Stimulated activated CD4-positive, alpha-beta T cell treated with anti-CD3 and anti-CD28 coated beads, Interleukin-4, amount 100 ng/mL, for 4 hours (primary cell): ENCODE data around the gene L3HYPDH.

Experiments used
- DNase-seq, 2 experiments: peaks; one replicate each; pipeline ENCODE4 v3.0.0-alpha.2; 2020

L3HYPDH gene

GRCh38 chr14:59483819-59484638, at the start of gene L3HYPDH, which contains the start of gene JKAMP:
Gene L3HYPDH, minus strand, starts transcription at chr14:59484408. Its CDS starts 92 bp downstream, at chr14:59484316.
Gene JKAMP, plus strand, starts transcription at chr14:59484517. Its CDS starts 73 bp downstream, at chr14:59484590.
- peak; percentile 97 to 98 for DNase-seq

DNA sequence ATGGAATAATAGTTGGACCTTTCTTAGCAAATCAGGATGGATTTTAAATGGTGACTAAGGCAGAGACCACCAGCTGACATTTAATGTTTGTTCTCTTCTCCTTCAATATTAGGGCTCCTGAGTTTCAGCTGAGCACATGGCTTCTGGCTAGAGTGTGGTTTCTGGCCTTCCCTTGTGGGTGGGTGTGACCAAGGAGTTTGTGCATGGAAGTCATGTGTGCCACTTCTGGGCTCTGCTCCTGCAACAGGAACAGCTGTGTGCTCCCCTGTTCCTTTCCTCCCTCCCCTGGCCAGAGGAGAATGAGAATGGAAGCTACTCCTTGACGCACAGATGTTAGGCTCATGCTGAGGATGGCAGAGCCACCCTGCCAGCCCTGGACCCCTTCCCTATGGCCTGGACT, 48.2 kb upstream of the L3HYPDH start:
- no peak for DNase-seq

- no peak for DNase-seq
These were observed 46.1 kb upstream of the L3HYPDH start for GRCh38 chr14:59530349-59530748.

DNA sequence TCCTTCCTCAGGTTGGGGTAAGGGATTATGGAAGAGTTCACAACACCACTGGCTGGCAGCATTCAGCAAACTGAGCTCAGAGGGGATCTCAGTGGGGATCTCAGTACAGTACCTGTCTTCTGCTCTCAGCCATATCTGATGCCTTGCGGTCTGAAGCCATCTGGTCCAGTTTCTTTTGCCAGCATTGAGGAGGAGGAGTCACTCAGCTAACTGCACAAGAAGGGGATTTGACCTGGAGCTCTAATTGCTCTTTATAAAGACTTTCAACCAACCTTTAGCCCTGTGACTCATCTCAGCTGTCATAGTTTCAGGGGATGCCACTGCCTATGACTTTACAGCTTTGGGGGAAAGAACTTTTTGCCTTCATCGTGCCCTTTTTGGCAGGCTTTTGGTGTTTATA, 45.0 kb upstream of the L3HYPDH start:
- DNase-seq, result no peak

DNA sequence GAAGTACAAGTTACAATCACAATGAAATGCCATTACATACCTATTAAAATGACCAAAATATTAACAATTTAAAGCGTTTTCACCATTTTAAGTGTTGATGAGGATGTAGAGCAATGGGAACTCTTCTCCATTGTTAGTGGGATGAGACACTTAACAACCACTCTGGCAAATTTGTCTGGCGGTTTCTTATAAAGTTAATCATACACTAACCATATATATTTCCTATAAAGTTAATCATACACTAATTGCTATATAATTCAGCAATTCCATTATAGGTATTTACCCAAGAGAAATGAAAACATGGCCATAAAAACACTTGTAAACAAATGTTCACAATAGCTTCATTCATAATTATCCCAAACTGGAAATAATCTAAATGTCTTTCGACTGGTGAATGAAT, 36.0 kb upstream of the L3HYPDH start:
- DNase-seq, result no peak

DNA sequence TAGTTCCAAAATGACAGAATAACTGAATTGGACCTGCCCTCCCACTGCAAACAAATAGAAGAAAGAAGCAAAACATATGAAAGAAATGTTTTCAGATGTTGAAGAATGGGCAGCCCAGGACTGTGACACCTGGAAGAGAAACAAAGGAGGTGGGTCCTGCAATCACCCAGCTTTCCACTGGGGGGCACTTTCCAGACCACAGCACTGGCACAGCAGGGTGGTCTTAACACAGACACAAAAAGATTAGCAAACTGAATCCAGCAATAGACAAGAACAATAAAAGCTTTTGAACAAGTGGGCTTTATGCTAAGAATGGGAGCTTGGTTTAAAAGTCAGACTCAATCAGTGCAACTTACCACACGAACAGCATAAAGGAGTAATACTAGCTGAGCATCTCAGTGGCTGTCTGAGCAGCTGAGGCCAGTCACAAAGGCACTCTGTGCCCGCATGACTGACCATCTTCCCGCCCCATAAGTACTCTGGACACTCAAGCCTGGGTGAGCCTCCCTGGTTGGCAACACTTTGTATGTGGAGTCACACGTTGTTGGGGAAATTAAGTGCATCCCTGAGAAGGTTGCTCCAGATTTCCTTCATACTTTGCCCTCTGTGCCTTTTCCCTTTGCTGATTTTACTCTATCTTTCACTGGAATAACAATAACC, 27.8 kb upstream of the L3HYPDH start:
- no peak for DNase-seq

GRCh38 chr14:59510966-59511365, 26.8 kb upstream of the L3HYPDH start:
- no peak for DNase-seq

- DNase-seq, result no peak
These were observed 25.8 kb upstream of the L3HYPDH start for GRCh38 chr14:59510001-59510400.

- DNase-seq, result no peak
These were observed 24.9 kb upstream of the L3HYPDH start for GRCh38 chr14:59509101-59509500.

DNA sequence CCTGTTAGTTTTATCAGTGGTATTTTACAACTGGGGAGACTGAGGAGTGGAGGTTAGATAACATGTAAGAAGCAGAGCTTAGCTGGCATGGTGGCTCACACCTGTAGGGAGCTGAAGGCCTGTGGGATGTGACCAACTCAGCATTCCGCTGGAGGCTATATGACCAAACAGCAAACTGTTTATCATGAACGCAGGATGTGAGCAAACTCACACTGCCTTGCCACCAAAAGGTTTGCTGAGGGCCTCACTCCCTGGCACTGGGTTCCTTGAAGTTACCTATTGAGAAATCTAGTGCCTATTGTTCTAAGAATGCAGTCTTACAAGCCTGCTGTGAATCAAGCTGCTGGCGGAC, 23.5 kb upstream of the L3HYPDH start:
- no peak for DNase-seq

- peak; percentile 28 to 33 for DNase-seq
These were observed 23.0 kb upstream of the L3HYPDH start for GRCh38 chr14:59507063-59507751.

DNA sequence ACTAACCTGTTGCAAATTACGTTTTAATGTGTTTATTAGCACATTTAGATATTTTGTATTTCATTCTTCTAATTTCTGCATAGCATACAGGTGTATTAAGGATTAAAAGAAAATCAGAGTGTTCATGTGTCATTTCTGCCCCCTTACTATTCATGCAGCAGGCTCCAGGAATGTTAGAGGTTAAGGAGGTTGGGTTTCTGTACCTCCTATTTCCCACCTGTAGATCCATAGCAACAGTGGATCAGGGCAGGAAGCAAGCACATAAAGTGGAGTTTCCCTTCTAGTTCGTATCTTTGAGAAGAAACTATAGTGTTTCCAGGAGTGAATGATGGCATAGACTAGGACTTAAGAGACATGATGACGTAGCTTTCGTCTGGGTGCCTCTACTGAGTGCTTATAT, 19.0 kb upstream of the L3HYPDH start:
- DNase-seq, result no peak

- DNase-seq, result no peak
These were observed 16.5 kb upstream of the L3HYPDH start for GRCh38 chr14:59500732-59501131.

DNA sequence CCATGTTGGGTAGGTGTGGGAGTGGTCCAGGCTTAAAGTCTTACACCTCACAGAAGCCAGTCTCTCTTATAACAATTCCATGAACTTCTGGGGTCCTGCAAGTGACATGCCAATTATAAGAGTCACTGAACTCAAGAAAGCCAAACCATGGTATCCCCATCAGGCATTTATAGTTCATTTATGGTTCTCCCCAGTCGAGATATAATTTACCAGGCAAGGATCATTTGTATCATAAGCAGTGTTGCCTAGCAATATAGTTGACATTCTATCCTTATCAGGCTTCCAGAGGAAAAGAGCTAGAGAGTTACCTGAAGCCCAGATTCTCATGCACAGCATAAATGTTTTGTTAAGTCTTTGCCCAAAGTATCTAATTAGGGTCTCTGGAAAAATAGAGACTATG, 8.2 kb upstream of the L3HYPDH start:
- no peak for DNase-seq

DNA sequence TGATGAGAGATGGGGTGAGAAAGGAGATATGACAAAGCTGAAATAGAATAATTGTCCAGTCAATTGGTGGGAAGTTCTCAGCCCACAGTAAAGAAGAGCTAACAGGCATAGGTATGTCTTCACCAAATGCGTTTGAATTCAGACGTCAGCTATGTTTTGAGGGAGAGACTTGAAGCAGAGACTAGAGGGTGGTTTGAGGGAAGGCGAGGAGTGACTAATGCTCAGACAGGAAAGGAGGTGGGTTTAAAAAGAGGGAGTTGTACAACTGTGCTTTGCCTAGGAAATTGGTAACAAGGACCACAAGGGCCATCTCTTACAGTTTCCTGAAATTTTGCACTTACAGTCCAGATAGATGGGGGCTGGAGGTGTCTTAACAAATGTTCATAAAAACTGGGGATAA, 6.5 kb upstream of the L3HYPDH start:
- no peak for DNase-seq

GRCh38 chr14:59484639-59485175, 499 bp upstream of the L3HYPDH start:
- no peak for DNase-seq

GRCh38 chr14:59483363-59483762, 845 bp downstream of the L3HYPDH start:
- no peak for DNase-seq

DNA sequence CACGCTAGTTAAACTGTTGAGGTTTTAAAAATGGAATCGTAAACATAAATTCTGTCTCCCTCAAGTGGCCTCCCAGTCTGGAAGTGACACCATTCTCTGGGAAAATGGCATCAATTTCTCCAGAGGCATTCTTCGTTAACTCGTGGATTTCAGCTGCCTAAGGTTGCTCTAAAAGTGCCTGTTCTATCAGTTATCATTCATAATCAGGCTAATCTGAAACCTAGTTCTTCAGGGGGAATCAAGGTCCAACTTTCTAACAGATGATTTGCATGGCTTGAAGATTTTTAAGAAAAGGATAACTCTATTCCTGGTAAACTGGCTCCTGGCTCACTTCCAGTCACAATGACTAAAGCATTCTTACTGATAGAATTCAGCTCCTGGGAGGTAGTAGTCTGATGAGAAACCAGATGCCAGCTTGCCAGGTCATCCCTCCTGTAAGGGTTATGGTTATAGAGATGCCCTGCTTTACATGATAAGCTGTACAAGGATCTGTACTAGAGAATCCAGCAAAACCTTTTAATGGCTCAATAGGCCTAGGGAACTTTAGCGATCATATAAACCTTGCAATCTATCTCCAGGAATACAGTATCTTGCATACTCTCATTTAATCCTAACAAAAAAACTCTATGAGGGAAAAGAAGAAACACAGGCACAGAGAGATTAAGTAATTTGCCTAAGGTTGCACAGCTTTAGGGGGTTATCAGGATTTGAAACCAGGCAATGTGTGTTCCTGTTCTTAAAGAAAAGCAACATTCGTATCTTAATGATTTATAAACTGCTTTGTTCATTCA, 1.5 kb downstream of the L3HYPDH start:
- no peak for DNase-seq

GRCh38 chr14:59481871-59482540, 2.2 kb downstream of the L3HYPDH start:
- DNase-seq, result no peak

- no peak for DNase-seq
These were observed 2.8 kb downstream of the L3HYPDH start for GRCh38 chr14:59481407-59481806.

- no peak for DNase-seq
These were observed 4.0 kb downstream of the L3HYPDH start for GRCh38 chr14:59480166-59480565.

- DNase-seq, result no peak
These were observed 5.7 kb downstream of the L3HYPDH start for GRCh38 chr14:59478540-59478939.
